Activated B cell treated with CpG ODN at 0.5 μM for 24 hours (primary cell): ENCODE measurements around the gene CDK5R2. TPM values are rescaled to one million over a fixed set of nuclear protein-coding genes. Genes with fewer than 3 reads are reported as not detected.

Source experiments
- ATAC-seq: fragments of 200-7000 bp; cut with Tn5 transposase; one replicate; pipeline ENCODE4 v1.10.0; 2021; ENCODE audit warnings: low read depth, mild to moderate bottlenecking, moderate library complexity
- CTCF ChIA-PET: fragments of 350-600 bp; sonication (Branson Sonifier 250); formaldehyde crosslinking; loops from one replicate; lab custom pipeline; 2021; ENCODE audit warnings: antibody characterized with exemption; lab: Charles Lee
- POLR2A ChIA-PET: fragments of 350-600 bp; sonication (Branson Sonifier 250); formaldehyde crosslinking; loops from one replicate; lab custom pipeline; 2021; ENCODE audit warnings: antibody characterized with exemption; lab: Charles Lee
- DNase-seq: peaks from one replicate; pipeline ENCODE4 v3.0.0; 2022
- H3K27ac Mint-ChIP-seq: one replicate; pipeline ENCODE4 v1.8.0; 2020; ENCODE audit warnings: mixed read lengths
- H3K27me3 Mint-ChIP-seq: one replicate; pipeline ENCODE4 v1.8.0; 2021; ENCODE audit warnings: mixed read lengths
- H3K36me3 Mint-ChIP-seq: one replicate; pipeline ENCODE4 v1.8.0; 2021; ENCODE audit warnings: low read depth, mixed read lengths
- H3K4me1 Mint-ChIP-seq: one replicate; pipeline ENCODE4 v1.8.0; 2021; ENCODE audit warnings: mixed read lengths
- H3K4me3 Mint-ChIP-seq: one replicate; pipeline ENCODE4 v1.8.0; 2020; ENCODE audit warnings: mild to moderate bottlenecking, mixed read lengths
- H3K9me3 Mint-ChIP-seq: one replicate; pipeline ENCODE4 v1.8.0; 2020; ENCODE audit warnings: mixed read lengths
- intact Hi-C: fragments of 100-400 bp; cut with micrococcal nuclease; formaldehyde crosslinking; loops from one replicate; pipeline ENCODE4 v1.15.1; 2024
- total RNA-seq: library from RNA; stranded (reverse); gene quantifications from 2 replicates; pipeline ENCODE4 v1.2.3, GENCODE V29; 2022
- TF ChIP-seq, protein P1 (sequence below): fragments of 200-600 bp; IDR thresholded peaks from one replicate; pipeline ENCODE4 v1.8.0; 2022; ENCODE audit warnings: antibody characterized with exemption, mild to moderate bottlenecking

Gene CDK5R2
- total RNA-seq, 1 donor from 2014 or later, result not detected

DNA sequence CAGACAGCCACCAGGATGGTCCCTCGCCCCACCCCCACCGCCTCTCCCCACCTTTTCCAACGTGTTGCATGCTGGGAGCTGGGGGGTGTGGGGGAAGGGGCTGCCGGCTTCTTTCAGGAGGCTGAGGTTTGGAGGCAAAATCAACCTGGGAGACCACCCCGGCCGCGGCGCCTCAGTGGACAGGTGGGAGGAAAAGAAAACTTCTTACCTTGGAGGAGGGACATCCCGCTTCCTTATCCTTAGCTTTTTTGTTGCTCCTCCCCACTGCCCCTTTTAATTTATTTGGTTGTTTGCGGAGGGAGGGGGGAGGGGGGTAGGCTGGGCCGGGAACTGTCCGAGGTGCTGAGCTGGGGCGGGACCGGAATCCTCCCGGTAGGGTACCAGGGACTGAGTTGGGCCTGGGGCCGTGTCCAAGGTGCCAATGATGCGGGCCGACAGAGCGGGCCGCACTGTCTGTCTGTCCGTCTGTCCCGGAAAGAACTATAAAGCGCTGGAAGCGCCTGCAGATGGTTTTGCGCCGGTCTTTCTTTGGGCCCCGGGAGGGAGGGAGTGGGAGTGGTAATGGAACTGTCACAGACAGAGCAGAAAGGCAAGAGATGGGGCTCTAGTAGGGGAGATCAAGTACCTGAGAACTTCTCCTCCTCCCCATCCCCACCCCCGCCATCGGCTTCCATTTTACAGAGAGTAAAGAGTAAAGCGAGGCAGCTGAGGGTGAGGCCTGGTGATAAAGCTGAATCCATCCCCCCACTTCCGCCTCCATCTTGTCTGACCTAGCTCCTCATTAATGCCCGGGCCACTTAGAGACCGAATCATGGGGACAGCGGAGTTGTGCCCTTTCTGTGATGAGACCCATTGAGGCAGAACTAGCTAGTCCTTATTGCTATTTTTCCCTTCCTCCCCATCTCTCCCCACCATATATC lies 2.4 kb downstream of the CDK5R2 start:
- TF ChIP-seq, protein P1, sequence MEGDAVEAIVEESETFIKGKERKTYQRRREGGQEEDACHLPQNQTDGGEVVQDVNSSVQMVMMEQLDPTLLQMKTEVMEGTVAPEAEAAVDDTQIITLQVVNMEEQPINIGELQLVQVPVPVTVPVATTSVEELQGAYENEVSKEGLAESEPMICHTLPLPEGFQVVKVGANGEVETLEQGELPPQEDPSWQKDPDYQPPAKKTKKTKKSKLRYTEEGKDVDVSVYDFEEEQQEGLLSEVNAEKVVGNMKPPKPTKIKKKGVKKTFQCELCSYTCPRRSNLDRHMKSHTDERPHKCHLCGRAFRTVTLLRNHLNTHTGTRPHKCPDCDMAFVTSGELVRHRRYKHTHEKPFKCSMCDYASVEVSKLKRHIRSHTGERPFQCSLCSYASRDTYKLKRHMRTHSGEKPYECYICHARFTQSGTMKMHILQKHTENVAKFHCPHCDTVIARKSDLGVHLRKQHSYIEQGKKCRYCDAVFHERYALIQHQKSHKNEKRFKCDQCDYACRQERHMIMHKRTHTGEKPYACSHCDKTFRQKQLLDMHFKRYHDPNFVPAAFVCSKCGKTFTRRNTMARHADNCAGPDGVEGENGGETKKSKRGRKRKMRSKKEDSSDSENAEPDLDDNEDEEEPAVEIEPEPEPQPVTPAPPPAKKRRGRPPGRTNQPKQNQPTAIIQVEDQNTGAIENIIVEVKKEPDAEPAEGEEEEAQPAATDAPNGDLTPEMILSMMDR, result no peak
- CTCF ChIA-PET, result no interaction called here
- intact Hi-C loops, result loop anchor here (5.0 kb wide), 1 partner anchor 345 kb away; the partner anchor contains the start of gene PTPRN
- Mint-ChIP-seq H3K4me3 (no peak overlapping the region), H3K36me3 (no peaks in the 10 kb centered on the region), H3K4me1 (peaks cover 15% of the 10 kb centered on the region), H3K9me3 (no peaks in the 10 kb centered on the region), H3K27me3 (peaks cover 66% of the 10 kb centered on the region), H3K27ac (no peak overlapping the region)
- POLR2A ChIA-PET, result interaction anchor here (0.8 kb wide), 1 partner anchor 8 kb away, joined by 3 read pairs; no protein-coding TSS in a partner anchor
- no peak for DNase-seq
- no peak for ATAC-seq

DNA sequence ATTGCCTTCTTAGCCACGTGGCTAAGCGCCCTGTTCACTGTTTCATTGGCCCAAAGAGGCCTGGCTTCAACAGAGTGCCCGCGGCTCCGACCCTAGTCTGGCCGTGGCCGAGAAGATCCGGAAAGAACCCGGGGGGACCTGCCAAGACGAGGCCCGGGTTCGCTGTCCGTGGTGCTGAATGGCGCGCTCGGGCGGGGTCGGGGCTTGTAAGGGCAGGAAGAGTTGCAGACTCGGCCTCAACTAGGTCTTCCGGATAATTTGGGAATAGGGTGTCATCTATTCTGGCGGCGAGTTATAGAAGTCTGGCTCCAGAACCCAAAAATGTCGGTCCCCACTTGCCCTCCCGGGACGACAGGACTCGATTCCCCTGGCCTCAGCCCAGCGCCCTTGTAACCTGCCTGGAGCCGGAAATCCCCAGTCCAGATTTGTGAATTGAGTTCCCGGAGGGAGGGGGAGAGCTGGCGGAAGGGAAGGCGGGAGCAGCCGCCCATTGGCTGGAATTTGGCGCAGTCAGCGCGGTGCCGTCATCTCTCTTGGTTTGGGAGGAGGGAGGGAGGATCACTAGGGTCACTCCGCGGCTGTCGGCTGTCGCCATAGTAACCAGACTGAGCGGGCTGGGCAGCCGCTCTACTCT lies 3.5 kb downstream of the CDK5R2 start:
- intact Hi-C loops, result loop anchor here (5.0 kb wide), 1 partner anchor 344 kb away; the partner anchor contains the start of gene PTPRN
- ATAC-seq (no peak), DNase-seq (peak; percentile 35)
- Mint-ChIP-seq H3K4me3 (no peak overlapping the region), H3K27ac (no peak overlapping the region), H3K4me1 (peaks cover 15% of the 10 kb centered on the region), H3K9me3 (no peaks in the 10 kb centered on the region), H3K27me3 (peaks cover 61% of the 10 kb centered on the region), H3K36me3 (no peaks in the 10 kb centered on the region)
- TF ChIP-seq, protein P1, result no peak
- ChIA-PET CTCF (no interaction called here), POLR2A (no interaction called here)

DNA sequence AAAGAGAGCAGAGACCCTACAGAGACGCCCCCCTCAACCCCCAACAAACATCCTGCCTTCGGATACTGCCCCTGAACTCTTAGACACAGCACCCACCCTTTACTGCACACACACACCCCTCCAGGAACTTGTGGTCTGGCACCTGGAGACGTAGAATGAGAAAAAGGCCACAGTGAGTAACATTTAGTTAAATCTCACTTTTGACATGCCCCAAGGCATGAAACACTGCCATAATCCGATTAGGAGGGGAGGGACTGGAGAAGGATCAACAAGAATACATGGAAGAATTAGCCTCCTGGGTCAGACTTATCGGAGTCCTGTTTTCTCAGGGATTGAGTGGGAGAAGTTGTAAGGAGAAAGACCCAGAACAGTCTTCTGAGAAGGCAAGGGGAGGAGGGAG lies 4.1 kb downstream of the CDK5R2 start:
- peaks cover 59% of the 10 kb centered on the region for H3K27me3 Mint-ChIP-seq
- POLR2A ChIA-PET, result no interaction called here
- ATAC-seq, result no peak
- H3K36me3 Mint-ChIP-seq, result no peaks in the 10 kb centered on the region
- no peak for DNase-seq
- CTCF ChIA-PET, result interaction anchor here (0.6 to 2.4 kb wide), 2 partner anchors 17 to 112 kb away, joined by 3 to 13 read pairs; no protein-coding TSS in a partner anchor
- H3K9me3 Mint-ChIP-seq, result no peaks in the 10 kb centered on the region
- H3K4me1 Mint-ChIP-seq, result peaks cover 15% of the 10 kb centered on the region
- intact Hi-C loops, result loop anchor here (5.0 kb wide), 1 partner anchor 344 kb away; the partner anchor contains the start of gene PTPRN
- TF ChIP-seq, protein P1, result no peak
- H3K27ac Mint-ChIP-seq, result no peak overlapping the region
- no peak overlapping the region for H3K4me3 Mint-ChIP-seq

DNA sequence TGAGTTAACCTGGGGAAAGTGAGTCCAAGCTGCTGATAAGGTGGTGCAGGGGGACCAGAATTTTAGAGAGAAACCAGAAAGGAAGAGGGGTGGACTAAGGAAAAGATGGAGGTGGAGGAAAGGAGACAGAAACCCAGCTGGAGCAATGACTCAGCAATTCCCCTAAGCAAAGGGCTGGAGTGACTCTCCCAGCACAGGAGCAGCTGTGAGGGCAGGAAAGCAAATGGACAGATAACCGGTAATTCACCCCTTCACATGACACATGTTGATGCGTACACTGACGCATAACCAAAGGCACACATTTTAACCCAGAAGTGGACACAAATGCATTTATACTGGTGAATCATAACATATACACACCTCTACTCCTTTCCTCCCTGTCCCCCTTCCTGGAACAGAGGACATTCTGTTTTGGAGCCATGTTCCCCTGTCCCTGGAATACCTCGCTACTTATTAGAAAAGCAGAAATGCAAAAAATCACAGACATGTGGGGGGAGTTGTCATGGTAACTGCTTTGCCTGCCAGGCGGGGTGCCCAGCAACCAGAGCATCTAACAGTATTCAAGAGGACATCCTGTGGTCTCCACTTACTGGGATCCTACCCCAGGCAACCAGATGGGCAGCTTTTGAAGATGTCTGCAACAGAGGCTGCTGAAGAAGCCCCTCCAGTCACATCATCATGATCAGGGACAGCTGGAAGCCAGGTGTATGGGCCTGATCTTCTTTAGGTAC lies 4.7 kb downstream of the CDK5R2 start:
- ATAC-seq (no peak), DNase-seq (no peak)
- H3K27ac Mint-ChIP-seq, result no peak overlapping the region
- intact Hi-C loops, result loop anchor here (1.0 to 5.0 kb wide), 2 partner anchors 16 to 343 kb away; partner anchors contain the start of gene PTPRN
- H3K4me1 Mint-ChIP-seq, result peaks cover 12% of the 10 kb centered on the region
- ChIA-PET CTCF (interaction anchor here (0.6 to 2.4 kb wide), 2 partner anchors 16 to 111 kb away, joined by 3 to 13 read pairs; no protein-coding TSS in a partner anchor), POLR2A (no interaction called here)
- H3K4me3 Mint-ChIP-seq, result no peak overlapping the region
- TF ChIP-seq, protein P1, result no peak
- no peaks in the 10 kb centered on the region for H3K36me3 Mint-ChIP-seq
- peaks cover 57% of the 10 kb centered on the region for H3K27me3 Mint-ChIP-seq
- no peaks in the 10 kb centered on the region for H3K9me3 Mint-ChIP-seq
